DND-41 (cell line): ENCODE results near the gene UMPS.
A peak's percentile ranks its signal among the peaks of the same experiment; 100 is the strongest.

Experiments
- ATAC-seq: fragments of 200-7000 bp; cut with Tn5 transposase; 3 replicates; pipeline ENCODE4 v1.9.1; 2021; ENCODE audit warnings: low read depth; ENCODE audit not compliant: insufficient read depth
- DNase-seq: peaks from one replicate; pipeline ENCODE4 v3.0.0-alpha.2; 2020
- H2AFZ ChIP-seq: 2 replicates; pipeline ENCODE4 v1.6.0; 2012; ENCODE audit warnings: low read depth, low read length
- H3K27ac ChIP-seq: 2 replicates; pipeline ENCODE4 v1.5.1; 2012; ENCODE audit warnings: low read length, inconsistent platforms
- H3K27me3 ChIP-seq: fragments of 200-600 bp; sonication (generic); 2 replicates; pipeline ENCODE4 v1.6.0; 2012; ENCODE audit warnings: low read length, mild to moderate bottlenecking, inconsistent platforms; ENCODE audit not compliant: insufficient read depth, poor library complexity
- H3K36me3 ChIP-seq: 2 replicates; pipeline ENCODE4 v1.5.1; 2012; ENCODE audit warnings: low read length, inconsistent platforms; ENCODE audit not compliant: insufficient read depth
- H3K4me1 ChIP-seq: 2 replicates; pipeline ENCODE4 v1.5.1; 2012; ENCODE audit warnings: mild to moderate bottlenecking, low read length; ENCODE audit not compliant: insufficient read depth
- H3K4me2 ChIP-seq: 2 replicates; pipeline ENCODE4 v1.6.0; 2012; ENCODE audit warnings: mild to moderate bottlenecking, moderate library complexity, low read length, inconsistent platforms; ENCODE audit not compliant: insufficient read depth
- H3K4me3 ChIP-seq, 2 experiments: fragments of 200-600 bp in 1 of 2; shearing (Covaris generic) in 1 of 2; 2 replicates each; pipeline ENCODE4 v1.5.1; 2012 to 2016; ENCODE audit warnings: inconsistent platforms in 2 of 2, low read length in 2 of 2, mild to moderate bottlenecking in 2 of 2, low read depth in 1 of 2, moderate library complexity in 1 of 2
- H3K79me2 ChIP-seq: 2 replicates; pipeline ENCODE4 v1.6.0; 2012; ENCODE audit warnings: low read length, inconsistent platforms; ENCODE audit not compliant: insufficient read depth
- H3K9ac ChIP-seq: 2 replicates; pipeline ENCODE4 v1.6.0; 2012; ENCODE audit warnings: low read depth, mild to moderate bottlenecking, inconsistent platforms, low read length, moderate library complexity
- H3K9me3 ChIP-seq: 2 replicates; pipeline ENCODE4 v1.5.1; 2012; ENCODE audit warnings: low read length, moderate library complexity, mild to moderate bottlenecking, inconsistent platforms; ENCODE audit not compliant: insufficient read depth, severe bottlenecking
- H4K20me1 ChIP-seq: 2 replicates; pipeline ENCODE4 v1.6.0; 2012; ENCODE audit warnings: low read length; ENCODE audit not compliant: insufficient read depth
- EZH2 ChIP-seq: IDR thresholded peaks from 3 replicates; pipeline ENCODE4 v1.6.1; 2012; ENCODE audit warnings: borderline replicate concordance, low read depth, mild to moderate bottlenecking, moderate library complexity, low read length, inconsistent platforms; ENCODE audit not compliant: severe bottlenecking
- TF ChIP-seq, protein P1 (sequence below): IDR thresholded peaks from 2 replicates; pipeline ENCODE4 v1.5.1; 2012; ENCODE audit warnings: borderline replicate concordance, low read length, moderate library complexity, mild to moderate bottlenecking; ENCODE audit not compliant: poor library complexity, severe bottlenecking; ENCODE audit errors: extremely low read depth

Gene UMPS

DNA sequence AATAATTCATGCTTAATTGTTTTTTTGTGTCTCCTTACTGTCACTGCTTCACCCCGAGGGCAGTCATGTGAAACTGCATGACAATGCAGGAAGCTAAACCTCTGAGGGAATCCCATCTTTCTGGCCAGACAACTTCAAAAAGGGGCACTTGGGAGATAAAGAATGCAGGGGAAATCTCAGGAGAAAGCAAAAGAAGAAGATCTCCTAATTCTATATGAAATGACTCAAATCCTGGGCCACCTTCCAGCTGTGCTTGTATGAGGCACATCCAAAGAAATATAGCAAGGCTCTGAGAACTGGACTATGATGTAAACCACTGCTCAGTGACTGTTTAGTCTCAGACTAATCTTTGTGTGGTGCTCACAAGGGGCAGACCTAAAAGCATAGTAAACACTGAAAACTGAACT lies 22.6 kb upstream of the UMPS start:
- H3K9me3 ChIP-seq: no peaks in the 10 kb centered on the region
- TF ChIP-seq, protein P1, sequence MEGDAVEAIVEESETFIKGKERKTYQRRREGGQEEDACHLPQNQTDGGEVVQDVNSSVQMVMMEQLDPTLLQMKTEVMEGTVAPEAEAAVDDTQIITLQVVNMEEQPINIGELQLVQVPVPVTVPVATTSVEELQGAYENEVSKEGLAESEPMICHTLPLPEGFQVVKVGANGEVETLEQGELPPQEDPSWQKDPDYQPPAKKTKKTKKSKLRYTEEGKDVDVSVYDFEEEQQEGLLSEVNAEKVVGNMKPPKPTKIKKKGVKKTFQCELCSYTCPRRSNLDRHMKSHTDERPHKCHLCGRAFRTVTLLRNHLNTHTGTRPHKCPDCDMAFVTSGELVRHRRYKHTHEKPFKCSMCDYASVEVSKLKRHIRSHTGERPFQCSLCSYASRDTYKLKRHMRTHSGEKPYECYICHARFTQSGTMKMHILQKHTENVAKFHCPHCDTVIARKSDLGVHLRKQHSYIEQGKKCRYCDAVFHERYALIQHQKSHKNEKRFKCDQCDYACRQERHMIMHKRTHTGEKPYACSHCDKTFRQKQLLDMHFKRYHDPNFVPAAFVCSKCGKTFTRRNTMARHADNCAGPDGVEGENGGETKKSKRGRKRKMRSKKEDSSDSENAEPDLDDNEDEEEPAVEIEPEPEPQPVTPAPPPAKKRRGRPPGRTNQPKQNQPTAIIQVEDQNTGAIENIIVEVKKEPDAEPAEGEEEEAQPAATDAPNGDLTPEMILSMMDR: no peak
- TF ChIP-seq EZH2: no peak
- no peak overlapping the region for H2AFZ ChIP-seq
- no peaks in the 10 kb centered on the region for H3K4me1 ChIP-seq
- no peak overlapping the region for H3K4me3 ChIP-seq
- H3K36me3 ChIP-seq: no peaks in the 10 kb centered on the region
- no peak overlapping the region for H3K4me2 ChIP-seq
- ATAC-seq (no peak), DNase-seq (no peak)
- H3K27me3 ChIP-seq: peaks cover 18% of the 10 kb centered on the region
- H3K9ac ChIP-seq: no peak overlapping the region
- no peak overlapping the region for H3K27ac ChIP-seq
- no peaks in the 10 kb centered on the region for H4K20me1 ChIP-seq
- no peaks in the 10 kb centered on the region for H3K79me2 ChIP-seq

DNA sequence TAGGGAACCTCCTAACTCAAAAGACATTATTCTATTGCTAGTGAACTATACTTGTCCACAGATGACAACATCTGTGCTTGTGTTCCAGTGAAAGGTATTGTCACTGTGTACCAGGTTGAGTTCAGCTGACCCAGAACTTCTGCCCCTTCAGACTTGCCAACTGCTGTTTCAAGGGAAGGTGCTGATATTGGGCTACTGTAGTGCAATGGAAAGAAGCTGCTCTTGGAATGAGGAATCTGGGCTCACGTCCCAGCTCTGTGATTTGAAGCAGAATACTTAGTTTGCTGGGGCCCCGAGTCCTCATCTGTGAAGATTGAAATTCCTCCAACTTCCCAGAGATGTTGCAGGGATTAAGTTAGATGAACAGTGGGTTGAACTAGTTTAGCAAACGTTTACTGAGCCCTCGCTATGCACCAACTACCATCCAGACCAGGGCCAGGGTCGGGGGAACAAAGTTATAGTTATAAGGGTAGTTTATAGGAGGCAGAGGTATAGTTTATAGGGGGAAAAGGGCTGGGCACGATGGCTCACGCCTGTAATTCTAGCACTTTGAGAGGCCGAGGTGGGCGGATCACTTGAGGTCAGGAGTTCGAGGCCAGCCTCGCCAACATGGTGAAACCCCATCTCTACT lies 15.9 kb upstream of the UMPS start:
- Histone ChIP-seq H3K36me3 (no peaks in the 10 kb centered on the region), H3K27me3 (peaks cover 11% of the 10 kb centered on the region), H3K4me1 (no peaks in the 10 kb centered on the region), H2AFZ (no peak overlapping the region), H3K27ac (no peak overlapping the region), H3K4me3 (no peak overlapping the region), H3K4me2 (no peak overlapping the region), H3K79me2 (no peaks in the 10 kb centered on the region), H4K20me1 (no peaks in the 10 kb centered on the region), H3K9me3 (no peaks in the 10 kb centered on the region), H3K9ac (no peak overlapping the region)
- TF ChIP-seq, protein P1: no peak
- no peak for TF ChIP-seq EZH2
- ATAC-seq: no peak
- DNase-seq: no peak

DNA sequence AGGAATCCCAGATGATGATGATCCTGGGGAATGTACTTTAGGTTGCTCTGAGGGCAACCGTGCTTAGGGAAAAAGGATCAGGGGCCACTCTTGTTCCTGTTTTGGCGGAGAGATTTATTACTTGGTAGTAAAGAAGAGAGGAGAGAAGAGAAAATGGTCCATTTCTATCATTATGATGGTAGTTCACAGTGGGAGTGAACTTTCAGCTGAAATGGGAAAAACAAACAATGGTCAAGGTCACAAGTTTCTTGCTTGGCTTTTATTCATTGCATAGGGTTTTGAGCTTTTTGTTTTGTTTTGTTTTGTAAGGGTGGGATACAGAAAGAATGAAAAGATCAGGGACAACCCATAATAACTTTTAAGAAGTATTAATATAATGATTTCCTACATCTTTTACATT lies 7.7 kb upstream of the UMPS start:
- Histone ChIP-seq H3K27ac (no peak overlapping the region), H3K9me3 (no peaks in the 10 kb centered on the region), H3K9ac (no peak overlapping the region), H3K4me2 (no peak overlapping the region), H3K27me3 (peaks cover 25% of the 10 kb centered on the region), H4K20me1 (no peaks in the 10 kb centered on the region), H2AFZ (no peak overlapping the region), H3K36me3 (no peaks in the 10 kb centered on the region), H3K79me2 (no peaks in the 10 kb centered on the region), H3K4me1 (no peaks in the 10 kb centered on the region), H3K4me3 (no peak overlapping the region)
- no peak for TF ChIP-seq EZH2
- TF ChIP-seq, protein P1: no peak
- no peak for DNase-seq
- no peak for ATAC-seq

DNA sequence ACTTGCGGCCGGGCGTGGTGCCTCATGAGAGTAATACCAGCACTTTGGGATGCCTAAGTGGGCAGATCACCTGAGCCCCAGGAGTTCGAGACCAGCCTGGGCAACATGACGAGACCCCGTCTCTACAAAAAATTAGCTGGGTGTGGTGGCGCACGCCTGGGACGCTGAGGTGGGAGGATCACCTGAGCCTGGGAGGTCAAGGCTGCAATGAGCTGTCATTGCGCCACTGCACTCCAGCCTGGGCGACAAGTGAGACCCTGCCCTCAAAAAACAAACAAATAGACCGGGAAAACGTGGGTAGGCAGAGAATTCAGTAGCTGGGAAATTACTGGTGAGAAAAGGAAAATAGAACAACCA lies 667 bp downstream of the UMPS start:
- peak overlapping the region; percentile 97 for H2AFZ ChIP-seq
- H3K27me3 ChIP-seq: peaks cover 2% of the 10 kb centered on the region
- DNase-seq: no peak
- peaks cover 13% of the 10 kb centered on the region; the same call in 1 of the 2 replicates for H4K20me1 ChIP-seq
- ATAC-seq: no peak
- peak overlapping the region; percentile 99 for H3K4me2 ChIP-seq
- peak overlapping the region; percentile 75 for H3K9ac ChIP-seq
- H3K4me3 ChIP-seq: peak overlapping the region; percentile 66 to 73
- no peaks in the 10 kb centered on the region for H3K9me3 ChIP-seq
- peaks cover 53% of the 10 kb centered on the region for H3K79me2 ChIP-seq
- peaks cover 30% of the 10 kb centered on the region for H3K36me3 ChIP-seq
- H3K27ac ChIP-seq: peak overlapping the region; percentile 88
- peaks cover 39% of the 10 kb centered on the region for H3K4me1 ChIP-seq
- no peak for TF ChIP-seq EZH2
- TF ChIP-seq, protein P1: no peak
